Stimulated activated CD8-positive, alpha-beta memory T cell treated with anti-CD3 and anti-CD28 coated beads, Interleukin-4, amount 100 ng/mL, for 48 hours (primary cell): ENCODE measurements around the gene ANKRD42.

ENCODE experiments used
- DNase-seq: peaks from one replicate; pipeline ENCODE4 v3.0.0-alpha.2; 2020

The ANKRD42 gene

GRCh38 chr11:83293457-83293774 is 99.9 kb downstream of the ANKRD42 start:
- DNase-seq, result no peak

GRCh38 chr11:83294208-83294607 is 100.7 kb downstream of the ANKRD42 start:
- no peak for DNase-seq
